ENCODE data around the gene FAM76B. TPM values are rescaled to one million over a fixed set of nuclear protein-coding genes. Genes with fewer than 3 reads are reported as not detected.
"Not testable (repeated sequence)": the region's sequence is repeated elsewhere in the genome, so short reads cannot be mapped to it uniquely, and the experiment has no call there.

FAM76B gene
- total RNA-seq, 1 donor from 2014 or later: 30.7 TPM

GRCh38 chr11:95831198-95831883 is 41.8 kb upstream of the FAM76B start:
- DNase-seq (ENCODE audit: extremely low spot score, unreplicated experiment): no peak
- no peaks in the 10 kb centered on the region for H3K27me3 Mint-ChIP-seq
- no peak overlapping the region for H3K4me3 Mint-ChIP-seq
- peaks cover 11% of the 10 kb centered on the region for H3K4me1 Mint-ChIP-seq (ENCODE audit: unreplicated experiment)
- H3K9me3 Mint-ChIP-seq: no peaks in the 10 kb centered on the region
- TF ChIP-seq, protein P1, sequence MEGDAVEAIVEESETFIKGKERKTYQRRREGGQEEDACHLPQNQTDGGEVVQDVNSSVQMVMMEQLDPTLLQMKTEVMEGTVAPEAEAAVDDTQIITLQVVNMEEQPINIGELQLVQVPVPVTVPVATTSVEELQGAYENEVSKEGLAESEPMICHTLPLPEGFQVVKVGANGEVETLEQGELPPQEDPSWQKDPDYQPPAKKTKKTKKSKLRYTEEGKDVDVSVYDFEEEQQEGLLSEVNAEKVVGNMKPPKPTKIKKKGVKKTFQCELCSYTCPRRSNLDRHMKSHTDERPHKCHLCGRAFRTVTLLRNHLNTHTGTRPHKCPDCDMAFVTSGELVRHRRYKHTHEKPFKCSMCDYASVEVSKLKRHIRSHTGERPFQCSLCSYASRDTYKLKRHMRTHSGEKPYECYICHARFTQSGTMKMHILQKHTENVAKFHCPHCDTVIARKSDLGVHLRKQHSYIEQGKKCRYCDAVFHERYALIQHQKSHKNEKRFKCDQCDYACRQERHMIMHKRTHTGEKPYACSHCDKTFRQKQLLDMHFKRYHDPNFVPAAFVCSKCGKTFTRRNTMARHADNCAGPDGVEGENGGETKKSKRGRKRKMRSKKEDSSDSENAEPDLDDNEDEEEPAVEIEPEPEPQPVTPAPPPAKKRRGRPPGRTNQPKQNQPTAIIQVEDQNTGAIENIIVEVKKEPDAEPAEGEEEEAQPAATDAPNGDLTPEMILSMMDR (conservative IDR thresholded peaks at IDR 0.05): no peak
- no peak overlapping the region for H3K27ac Mint-ChIP-seq
- peaks cover 26% of the 10 kb centered on the region for H3K36me3 Mint-ChIP-seq

GRCh38 chr11:95829580-95830259 is 40.1 kb upstream of the FAM76B start:
- Mint-ChIP-seq H3K9me3 (no peaks in the 10 kb centered on the region), H3K36me3 (peaks cover 25% of the 10 kb centered on the region), H3K27me3 (no peaks in the 10 kb centered on the region), H3K27ac (no peak overlapping the region), H3K4me3 (no peak overlapping the region), H3K4me1 (ENCODE audit: unreplicated experiment) (peaks cover 5% of the 10 kb centered on the region)
- no peak for DNase-seq (ENCODE audit: extremely low spot score, unreplicated experiment)
- TF ChIP-seq, protein P1 (conservative IDR thresholded peaks at IDR 0.05): no peak

DNA sequence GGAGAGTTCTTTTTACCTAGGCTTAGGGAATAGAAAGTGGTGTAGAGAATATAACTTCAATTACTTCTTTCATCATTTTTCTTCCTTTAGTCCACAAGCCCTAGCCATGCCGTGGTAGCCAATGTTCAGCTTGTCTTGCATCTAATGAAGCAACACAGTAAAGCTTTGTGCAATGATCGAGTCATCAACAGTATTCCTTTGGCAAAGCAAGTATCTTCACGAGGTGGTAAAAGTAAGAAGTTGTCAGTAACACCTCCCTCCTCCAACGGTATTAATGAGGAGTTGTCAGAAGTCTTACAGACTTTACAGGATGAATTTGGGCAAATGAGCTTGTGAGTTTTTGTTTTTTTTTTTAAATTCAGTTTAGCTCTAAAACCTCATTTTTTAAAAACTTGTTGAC is 38.1 kb upstream of the FAM76B start:
- Mint-ChIP-seq H3K4me1 (ENCODE audit: unreplicated experiment) (peaks cover 5% of the 10 kb centered on the region), H3K36me3 (peaks cover 29% of the 10 kb centered on the region), H3K4me3 (no peak overlapping the region), H3K9me3 (no peaks in the 10 kb centered on the region), H3K27me3 (no peaks in the 10 kb centered on the region), H3K27ac (no peak overlapping the region)
- DNase-seq (ENCODE audit: extremely low spot score, unreplicated experiment): no peak
- TF ChIP-seq, protein P1 (conservative IDR thresholded peaks at IDR 0.05): no peak

DNA sequence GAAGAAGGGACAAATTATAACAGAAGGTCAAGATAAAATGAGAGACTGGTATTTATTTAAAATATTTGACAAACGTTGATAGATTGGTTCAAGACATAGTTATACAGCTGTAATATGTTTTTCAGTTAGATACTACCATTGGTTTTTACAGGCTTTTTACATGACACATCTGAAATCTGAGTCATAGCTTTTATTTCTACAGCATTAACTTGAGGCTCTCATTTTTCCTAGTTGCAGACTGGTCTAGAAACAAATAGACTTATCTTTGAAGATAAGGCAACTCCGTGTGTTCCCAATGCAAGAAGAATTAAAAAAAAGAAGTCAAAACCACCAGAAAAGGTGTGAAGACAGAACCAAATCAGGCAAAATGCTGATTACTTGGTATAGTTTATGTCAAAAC is 32.1 kb upstream of the FAM76B start:
- H3K4me3 Mint-ChIP-seq: no peak overlapping the region
- H3K4me1 Mint-ChIP-seq (ENCODE audit: unreplicated experiment): no peaks in the 10 kb centered on the region
- H3K36me3 Mint-ChIP-seq: peaks cover 56% of the 10 kb centered on the region
- no peaks in the 10 kb centered on the region for H3K9me3 Mint-ChIP-seq
- no peak overlapping the region for H3K27ac Mint-ChIP-seq
- DNase-seq (ENCODE audit: extremely low spot score, unreplicated experiment): no peak
- TF ChIP-seq, protein P1 (conservative IDR thresholded peaks at IDR 0.05): no peak
- no peaks in the 10 kb centered on the region for H3K27me3 Mint-ChIP-seq

DNA sequence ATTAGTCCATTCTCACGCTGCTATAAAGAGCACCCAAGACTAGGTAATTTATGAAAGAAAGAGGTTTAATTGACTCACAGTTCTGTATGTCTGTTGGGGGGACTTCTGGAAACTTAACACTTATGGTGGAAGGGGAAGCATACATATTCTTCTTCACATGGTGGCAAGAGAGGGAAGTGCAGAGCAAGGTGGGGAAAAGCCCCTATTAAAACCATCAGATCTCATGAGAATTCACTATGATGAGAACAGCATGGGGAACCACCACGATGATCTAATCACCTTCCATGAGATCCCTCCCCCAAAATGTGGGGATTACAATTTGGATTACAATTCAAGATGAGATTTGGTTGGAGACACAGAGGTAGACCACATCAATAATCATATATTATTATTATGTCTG is 26.5 kb upstream of the FAM76B start:
- Mint-ChIP-seq H3K36me3 (peaks cover 52% of the 10 kb centered on the region), H3K4me1 (ENCODE audit: unreplicated experiment) (no peaks in the 10 kb centered on the region), H3K27me3 (no peaks in the 10 kb centered on the region), H3K27ac (no peak overlapping the region), H3K9me3 (no peaks in the 10 kb centered on the region), H3K4me3 (no peak overlapping the region)
- TF ChIP-seq, protein P1 (conservative IDR thresholded peaks at IDR 0.05): no peak
- DNase-seq (ENCODE audit: extremely low spot score, unreplicated experiment): no peak

- Mint-ChIP-seq H3K9me3 (peaks cover 16% of the 10 kb centered on the region), H3K36me3 (peaks cover 50% of the 10 kb centered on the region)
- H3K4me3 Mint-ChIP-seq; H3K27me3 Mint-ChIP-seq; DNase-seq (ENCODE audit: extremely low spot score, unreplicated experiment); H3K4me1 Mint-ChIP-seq (ENCODE audit: unreplicated experiment); H3K27ac Mint-ChIP-seq: not testable (repeated sequence)
Observed at GRCh38 chr11:95811052-95811451, 21.5 kb upstream of the FAM76B start.

DNA sequence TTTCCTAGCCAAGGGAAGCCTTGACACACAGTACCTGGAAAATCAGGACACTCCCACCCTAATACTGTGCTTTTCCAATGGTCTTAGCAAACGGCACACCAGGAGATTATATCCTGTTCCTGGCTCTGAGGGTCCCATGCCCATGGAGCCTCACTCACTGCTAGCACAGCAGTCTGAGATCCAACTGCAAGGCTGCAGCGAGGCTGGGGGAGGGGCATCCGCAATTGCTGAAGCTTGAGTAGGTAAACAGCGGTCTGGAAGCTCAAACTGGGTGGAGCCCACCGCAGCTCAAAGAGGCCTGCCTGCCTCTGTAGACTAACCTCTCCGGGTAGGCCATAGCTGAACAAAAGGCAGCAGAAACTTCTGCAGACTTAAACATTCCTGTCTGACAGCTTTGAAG is 16.9 kb upstream of the FAM76B start:
- H3K4me1 Mint-ChIP-seq (ENCODE audit: unreplicated experiment); H3K4me3 Mint-ChIP-seq; DNase-seq (ENCODE audit: extremely low spot score, unreplicated experiment); H3K27me3 Mint-ChIP-seq; H3K27ac Mint-ChIP-seq: not testable (repeated sequence)
- H3K36me3 Mint-ChIP-seq: peaks cover 56% of the 10 kb centered on the region
- H3K9me3 Mint-ChIP-seq: peaks cover 16% of the 10 kb centered on the region
